ENCODE results near the gene ZNF318. TPM values are rescaled to one million over a fixed set of nuclear protein-coding genes. Genes with fewer than 3 reads are reported as not detected.

ZNF318 gene
- total and polyA plus RNA-seq, 12 donors, result 5.9 to 19.3 (median 13.2) TPM

- WGBS, 4 donors, result 64 to 85% (median 69%) methylated on average over 3 to 5 of the region's 5 CpGs
- no peak for DNase-seq
- Histone ChIP-seq H3K27me3 (no peaks in the 10 kb centered on the region), H3K27ac (no peak overlapping the region), H3K9me3 (replicated peaks in 1 of 3) (no peaks in the 10 kb centered on the region), H3K4me1 (replicated peaks in 1 of 2) (no peaks in the 10 kb centered on the region), H3K36me3 (replicated peaks in 1 of 2) (no peaks in the 10 kb centered on the region), H3K4me3 (no peak overlapping the region)
- intact Hi-C loops (cut with DNase I), result no loop called here
- TF ChIP-seq POLR2A (IDR thresholded peaks at IDR 0.05), result no peak
- no peak for TF ChIP-seq CTCF (IDR thresholded peaks at IDR 0.05)
Observed at GRCh38 chr6:43292763-43293318, 76.6 kb downstream of the ZNF318 start.

- H3K4me3 ChIP-seq, result no peak overlapping the region
Observed at GRCh38 chr6:43292341-43292740, 77.1 kb downstream of the ZNF318 start.

GRCh38 chr6:43291708-43292107 is 77.7 kb downstream of the ZNF318 start:
- no peaks in the 10 kb centered on the region for H3K27me3 ChIP-seq
- peaks cover 9% of the 10 kb centered on the region in 2 donors for H3K4me1 ChIP-seq (replicated peaks in 1 of 2)
- H3K9me3 ChIP-seq (replicated peaks in 1 of 3), result no peaks in the 10 kb centered on the region
- no peak overlapping the region for H3K4me3 ChIP-seq
- TF ChIP-seq POLR2A (IDR thresholded peaks at IDR 0.05) (no peak), CTCF (IDR thresholded peaks at IDR 0.05) (no peak)
- H3K27ac ChIP-seq, result peak overlapping the region in 1 of 5 donors; percentile 53
- H3K36me3 ChIP-seq (replicated peaks in 1 of 2), result no peaks in the 10 kb centered on the region
- intact Hi-C loops (cut with DNase I), result no loop called here
- no peak for DNase-seq
- 92 to 100% (median 95%) methylated on average over 2 of the region's 2 CpGs for WGBS, 4 donors

More at GRCh38 chr6:43292341-43292740, 77.1 kb downstream of the ZNF318 start:
- peaks cover 3% of the 10 kb centered on the region in 2 donors for H3K4me1 ChIP-seq (replicated peaks in 1 of 2)
- no peak overlapping the region for H3K27ac ChIP-seq
- no peaks in the 10 kb centered on the region for H3K9me3 ChIP-seq (replicated peaks in 1 of 3)
- H3K36me3 ChIP-seq (replicated peaks in 1 of 2), result no peaks in the 10 kb centered on the region
- TF ChIP-seq POLR2A (IDR thresholded peaks at IDR 0.05) (no peak), CTCF (IDR thresholded peaks at IDR 0.05) (no peak)
- no peak for DNase-seq
- WGBS, 4 donors, result 89 to 94% (median 92%) methylated on average over 6 of the region's 6 CpGs
- no peaks in the 10 kb centered on the region for H3K27me3 ChIP-seq
- intact Hi-C loops (cut with DNase I), result no loop called here

GRCh38 chr6:43290905-43291355 is 78.5 kb downstream of the ZNF318 start:
- intact Hi-C loops (cut with DNase I), result no loop called here

More at GRCh38 chr6:43290905-43291355, 78.5 kb downstream of the ZNF318 start:
- TF ChIP-seq CTCF (IDR thresholded peaks at IDR 0.05) (no peak), POLR2A (IDR thresholded peaks at IDR 0.05) (no peak)
- H3K9me3 ChIP-seq (replicated peaks in 1 of 3), result no peaks in the 10 kb centered on the region
- peak overlapping the region in 2 of 5 donors; percentile 48 to 53 for H3K27ac ChIP-seq
- 54 to 61% (median 55%) methylated on average over 6 of the region's 6 CpGs for WGBS, 4 donors
- no peaks in the 10 kb centered on the region for H3K36me3 ChIP-seq (replicated peaks in 1 of 2)
- H3K27me3 ChIP-seq, result no peaks in the 10 kb centered on the region
- DNase-seq, result peak; percentile 53 to 77 (median 71)
- H3K4me3 ChIP-seq, result no peak overlapping the region
- H3K4me1 ChIP-seq (replicated peaks in 1 of 2), result peaks cover 10 to 11% of the 10 kb centered on the region in 2 donors

All from adrenal gland (tissue), 12 donors.